ENCODE data around the gene NACC1. TPM values are rescaled to one million over a fixed set of nuclear protein-coding genes. Genes with fewer than 3 reads are reported as not detected.

Gene NACC1
- total and polyA plus RNA-seq, 12 donors = 12.4 to 67.0 (median 40.1) TPM

- DNase-seq = peak in 1 of 7 donors; percentile 24
- TF ChIP-seq CTCF (IDR thresholded peaks at IDR 0.05) (peak in 2 of 6 experiments; percentile 10 to 12), POLR2A (IDR thresholded peaks at IDR 0.05) (no peak)
- Histone ChIP-seq H3K4me1 (replicated peaks in 1 of 2) (peaks cover 19 to 31% of the 10 kb centered on the region in 2 donors), H3K4me3 (peak overlapping the region in 1 of 4 donors; percentile 53), H3K27ac (peak overlapping the region in 1 of 5 donors; percentile 93), H3K36me3 (replicated peaks in 1 of 2) (no peaks in the 10 kb centered on the region), H3K9me3 (replicated peaks in 1 of 3) (no peaks in the 10 kb centered on the region), H3K27me3 (peaks cover 8% of the 10 kb centered on the region)
- WGBS, 4 donors = 51 to 62% (median 58%) methylated on average over 5 to 18 of the region's 18 CpGs
- intact Hi-C loops (cut with DNase I) = no loop called here
Measured at GRCh38 chr19:13100841-13101589, 17.0 kb upstream of the NACC1 start.

GRCh38 chr19:13101590-13102415 is 16.3 kb upstream of the NACC1 start:
- Histone ChIP-seq H3K4me1 (replicated peaks in 1 of 2) (peaks cover 19 to 31% of the 10 kb centered on the region in 2 donors), H3K36me3 (replicated peaks in 1 of 2) (no peaks in the 10 kb centered on the region), H3K9me3 (replicated peaks in 1 of 3) (no peaks in the 10 kb centered on the region), H3K27me3 (peaks cover 4% of the 10 kb centered on the region), H3K4me3 (peak overlapping the region in 2 of 4 donors; percentile 27 to 53), H3K27ac (peak overlapping the region in 4 of 5 donors; percentile 51 to 93 (median 62))
- 54 to 88% (median 77%) methylated on average over 5 to 7 of the region's 7 CpGs for WGBS, 4 donors
- intact Hi-C loops (cut with DNase I) = no loop called here
- no peak for TF ChIP-seq POLR2A (IDR thresholded peaks at IDR 0.05)
- TF ChIP-seq CTCF (IDR thresholded peaks at IDR 0.05) = peak in 1 of 6 experiments; percentile 3
- no peak for DNase-seq

GRCh38 chr19:13102416-13102665 is 15.7 kb upstream of the NACC1 start:
- Histone ChIP-seq H3K4me3 (peak overlapping the region in 2 of 4 donors; percentile 27 to 53), H3K27me3 (peaks cover 2% of the 10 kb centered on the region), H3K36me3 (replicated peaks in 1 of 2) (peaks cover 0 to 4% of the 10 kb centered on the region in 2 donors), H3K27ac (peak overlapping the region in 4 of 5 donors; percentile 51 to 93 (median 62)), H3K4me1 (replicated peaks in 1 of 2) (peaks cover 19 to 25% of the 10 kb centered on the region in 2 donors), H3K9me3 (replicated peaks in 1 of 3) (no peaks in the 10 kb centered on the region)
- 9 to 17% (median 10%) methylated on average over 7 of the region's 7 CpGs; no CpG with 5 or more reads in 1 of the 4 donors for WGBS, 4 donors
- DNase-seq = no peak
- TF ChIP-seq POLR2A (IDR thresholded peaks at IDR 0.05) = peak in 1 of 2 donors; percentile 25
- TF ChIP-seq CTCF (IDR thresholded peaks at IDR 0.05) = no peak
- intact Hi-C loops (cut with DNase I) = no loop called here

Measured in adrenal gland (tissue), 12 donors.